ENCODE measurements around the gene PIP5KL1.
A peak's percentile ranks its signal among the peaks of the same experiment; 100 is the strongest.

The PIP5KL1 gene

GRCh38 chr9:127915325-127915752, 15.2 kb downstream of the PIP5KL1 start:
- Histone ChIP-seq H3K36me3 (ENCODE audit: control insufficient read depth, insufficient read depth, low read length) (peaks cover 24% of the 10 kb centered on the region), H3K4me3 (replicated peaks; ENCODE audit: low read depth, low read length) (peak overlapping the region; percentile 98), H3K27me3 (replicated peaks; ENCODE audit: control insufficient read depth, insufficient read depth, low read length) (no peaks in the 10 kb centered on the region)
- TF ChIP-seq CTCF (IDR thresholded peaks at IDR 0.05; ENCODE audit: insufficient read depth, low read length, poor library complexity, severe bottlenecking): no peak
- DNase-seq (ENCODE audit: extremely low read depth, insufficient read length): no peak

- TF ChIP-seq CTCF (IDR thresholded peaks at IDR 0.05; ENCODE audit: insufficient read depth, low read length, poor library complexity, severe bottlenecking): no peak
These were observed 16.9 kb downstream of the PIP5KL1 start for GRCh38 chr9:127913682-127914081.

GRCh38 chr9:127912882-127913281, 17.7 kb downstream of the PIP5KL1 start:
- Histone ChIP-seq H3K27me3 (replicated peaks; ENCODE audit: control insufficient read depth, insufficient read depth, low read length) (no peaks in the 10 kb centered on the region), H3K4me3 (replicated peaks; ENCODE audit: low read depth, low read length) (no peak overlapping the region), H3K36me3 (ENCODE audit: control insufficient read depth, insufficient read depth, low read length) (peaks cover 38% of the 10 kb centered on the region)
- no peak for DNase-seq (ENCODE audit: extremely low read depth, insufficient read length)
- no peak for TF ChIP-seq CTCF (IDR thresholded peaks at IDR 0.05; ENCODE audit: insufficient read depth, low read length, poor library complexity, severe bottlenecking)

More at GRCh38 chr9:127913682-127914081, 16.9 kb downstream of the PIP5KL1 start:
- H3K36me3 ChIP-seq (ENCODE audit: control insufficient read depth, insufficient read depth, low read length): peaks cover 32% of the 10 kb centered on the region
- no peak for DNase-seq (ENCODE audit: extremely low read depth, insufficient read length)
- no peaks in the 10 kb centered on the region for H3K27me3 ChIP-seq (replicated peaks; ENCODE audit: control insufficient read depth, insufficient read depth, low read length)
- no peak overlapping the region for H3K4me3 ChIP-seq (replicated peaks; ENCODE audit: low read depth, low read length)

GRCh38 chr9:127912296-127912695, 18.3 kb downstream of the PIP5KL1 start:
- Histone ChIP-seq H3K36me3 (ENCODE audit: control insufficient read depth, insufficient read depth, low read length) (peaks cover 38% of the 10 kb centered on the region), H3K27me3 (replicated peaks; ENCODE audit: control insufficient read depth, insufficient read depth, low read length) (no peaks in the 10 kb centered on the region), H3K4me3 (replicated peaks; ENCODE audit: low read depth, low read length) (no peak overlapping the region; the same call in 1 of the 2 replicates)
- TF ChIP-seq CTCF (IDR thresholded peaks at IDR 0.05; ENCODE audit: insufficient read depth, low read length, poor library complexity, severe bottlenecking): no peak
- DNase-seq (ENCODE audit: extremely low read depth, insufficient read length): peak; percentile 13

GRCh38 chr9:127910613-127911205, 19.9 kb downstream of the PIP5KL1 start:
- H3K36me3 ChIP-seq (ENCODE audit: control insufficient read depth, insufficient read depth, low read length): peaks cover 38% of the 10 kb centered on the region
- no peak for DNase-seq (ENCODE audit: extremely low read depth, insufficient read length)
- H3K4me3 ChIP-seq (replicated peaks; ENCODE audit: low read depth, low read length): peak overlapping the region; percentile 25
- H3K27me3 ChIP-seq (replicated peaks; ENCODE audit: control insufficient read depth, insufficient read depth, low read length): no peaks in the 10 kb centered on the region
- TF ChIP-seq CTCF (IDR thresholded peaks at IDR 0.05; ENCODE audit: insufficient read depth, low read length, poor library complexity, severe bottlenecking): no peak

GRCh38 chr9:127909839-127910273, 20.7 kb downstream of the PIP5KL1 start:
- no peak for TF ChIP-seq CTCF (IDR thresholded peaks at IDR 0.05; ENCODE audit: insufficient read depth, low read length, poor library complexity, severe bottlenecking)
- no peak for DNase-seq (ENCODE audit: extremely low read depth, insufficient read length)
- H3K4me3 ChIP-seq (replicated peaks; ENCODE audit: low read depth, low read length): no peak overlapping the region
- H3K27me3 ChIP-seq (replicated peaks; ENCODE audit: control insufficient read depth, insufficient read depth, low read length): no peaks in the 10 kb centered on the region
- peaks cover 38% of the 10 kb centered on the region for H3K36me3 ChIP-seq (ENCODE audit: control insufficient read depth, insufficient read depth, low read length)

Measured in GM06990 (cell line).